HL-60 (cell line): ENCODE measurements around the gene KLHDC3.

Source experiments
- DNase-seq, 2 experiments: peaks; one replicate each; pipeline ENCODE4 v3.0.0-alpha.2; 2010 to 2020; ENCODE audit warnings: low read depth in 1 of 2, low spot score in 1 of 2
- H3K27ac ChIP-seq: fragments of 250-450 bp; sonication (Bioruptor Pico); replicated peaks from 2 replicates; pipeline ENCODE4 v1.5.1; 2020; ENCODE audit warnings: mild to moderate bottlenecking, moderate library complexity
- H3K27me3 ChIP-seq: fragments of 250-450 bp; sonication (Bioruptor Pico); 2 replicates; pipeline ENCODE4 v1.5.1; 2021; ENCODE audit warnings: mild to moderate bottlenecking, moderate library complexity; ENCODE audit not compliant: insufficient read depth, poor library complexity, severe bottlenecking
- H3K4me3 ChIP-seq: replicated peaks from 2 replicates; pipeline ENCODE4 v1.5.1; 2011; ENCODE audit warnings: mild to moderate bottlenecking, control low read depth, low read length; ENCODE audit not compliant: insufficient read depth
- GABPA ChIP-seq: IDR thresholded peaks from 2 replicates; pipeline ENCODE4 v1.6.1; 2012; ENCODE audit warnings: low read depth
- POLR2AphosphoS5 ChIP-seq: IDR thresholded peaks from 2 replicates; pipeline ENCODE4 v1.6.1; 2012; ENCODE audit warnings: low read depth
- SPI1 ChIP-seq: IDR thresholded peaks from 2 replicates; pipeline ENCODE4 v1.6.1; 2012; ENCODE audit warnings: low read depth, mild to moderate bottlenecking, borderline replicate concordance
- TF ChIP-seq, protein P1 (sequence below): IDR thresholded peaks from one replicate; pipeline ENCODE4 v1.5.1; 2011; ENCODE audit warnings: low read length, control low read depth, inconsistent platforms; ENCODE audit not compliant: insufficient read depth
- TF ChIP-seq, protein P2 (sequence below): IDR thresholded peaks from 2 replicates; pipeline ENCODE4 v1.6.1; 2012; ENCODE audit warnings: low read depth; ENCODE audit not compliant: insufficient replicate concordance

The KLHDC3 gene

DNA sequence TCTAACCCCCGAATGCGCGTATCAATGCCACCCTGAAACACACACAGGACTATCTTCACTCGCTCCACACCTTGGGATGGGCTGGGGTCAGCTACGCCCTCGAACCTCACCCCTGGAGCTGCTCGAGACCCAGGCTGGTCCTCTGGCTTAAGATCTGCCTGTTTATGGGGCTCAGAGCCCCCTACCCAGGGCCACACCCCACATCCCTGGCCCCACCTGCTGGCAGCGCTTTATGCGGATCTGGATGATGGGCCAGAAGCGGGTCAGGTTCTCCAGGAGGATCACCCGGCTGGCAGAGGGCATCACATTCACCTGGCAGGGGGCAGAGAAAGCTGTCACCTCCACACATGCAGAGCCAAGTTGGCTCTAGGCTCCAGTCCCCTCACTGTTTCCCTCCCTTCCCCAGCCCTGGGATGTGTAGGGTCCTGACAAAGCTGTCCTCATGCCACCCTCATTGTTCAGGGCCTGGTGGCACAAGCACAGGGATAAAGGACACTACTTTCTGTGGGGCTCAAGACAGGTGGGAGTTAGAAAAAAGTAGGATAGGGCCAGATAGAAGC lies 31.4 kb downstream of the KLHDC3 start:
- TF ChIP-seq, protein P1, sequence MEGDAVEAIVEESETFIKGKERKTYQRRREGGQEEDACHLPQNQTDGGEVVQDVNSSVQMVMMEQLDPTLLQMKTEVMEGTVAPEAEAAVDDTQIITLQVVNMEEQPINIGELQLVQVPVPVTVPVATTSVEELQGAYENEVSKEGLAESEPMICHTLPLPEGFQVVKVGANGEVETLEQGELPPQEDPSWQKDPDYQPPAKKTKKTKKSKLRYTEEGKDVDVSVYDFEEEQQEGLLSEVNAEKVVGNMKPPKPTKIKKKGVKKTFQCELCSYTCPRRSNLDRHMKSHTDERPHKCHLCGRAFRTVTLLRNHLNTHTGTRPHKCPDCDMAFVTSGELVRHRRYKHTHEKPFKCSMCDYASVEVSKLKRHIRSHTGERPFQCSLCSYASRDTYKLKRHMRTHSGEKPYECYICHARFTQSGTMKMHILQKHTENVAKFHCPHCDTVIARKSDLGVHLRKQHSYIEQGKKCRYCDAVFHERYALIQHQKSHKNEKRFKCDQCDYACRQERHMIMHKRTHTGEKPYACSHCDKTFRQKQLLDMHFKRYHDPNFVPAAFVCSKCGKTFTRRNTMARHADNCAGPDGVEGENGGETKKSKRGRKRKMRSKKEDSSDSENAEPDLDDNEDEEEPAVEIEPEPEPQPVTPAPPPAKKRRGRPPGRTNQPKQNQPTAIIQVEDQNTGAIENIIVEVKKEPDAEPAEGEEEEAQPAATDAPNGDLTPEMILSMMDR, result no peak
- no peaks in the 10 kb centered on the region for H3K27me3 ChIP-seq
- no peak overlapping the region for H3K27ac ChIP-seq
- H3K4me3 ChIP-seq, result no peak overlapping the region
- no peak for DNase-seq

DNA sequence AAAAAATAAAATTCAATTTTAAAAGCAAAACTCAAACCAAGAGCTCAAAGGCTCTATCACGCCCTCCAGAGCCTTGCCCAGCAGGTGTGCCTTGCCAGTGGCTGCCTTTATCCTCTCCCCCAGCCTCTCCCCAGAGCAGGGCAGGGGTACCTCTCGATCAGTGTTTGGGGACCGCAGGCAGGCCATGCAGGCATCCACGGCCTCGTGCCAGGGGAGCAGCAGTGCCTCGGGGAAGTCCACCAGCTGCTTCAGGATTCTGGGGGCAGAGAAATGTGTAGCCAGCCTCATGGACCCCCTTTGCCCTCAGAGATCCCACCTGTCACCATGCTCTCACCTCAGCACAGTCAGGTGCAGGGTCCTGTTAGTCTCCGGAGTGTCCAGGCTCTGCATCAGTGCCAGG lies 33.9 kb downstream of the KLHDC3 start:
- H3K4me3 ChIP-seq, result no peak overlapping the region
- no peak overlapping the region for H3K27ac ChIP-seq
- no peak for DNase-seq
- no peaks in the 10 kb centered on the region for H3K27me3 ChIP-seq
- TF ChIP-seq, protein P2, sequence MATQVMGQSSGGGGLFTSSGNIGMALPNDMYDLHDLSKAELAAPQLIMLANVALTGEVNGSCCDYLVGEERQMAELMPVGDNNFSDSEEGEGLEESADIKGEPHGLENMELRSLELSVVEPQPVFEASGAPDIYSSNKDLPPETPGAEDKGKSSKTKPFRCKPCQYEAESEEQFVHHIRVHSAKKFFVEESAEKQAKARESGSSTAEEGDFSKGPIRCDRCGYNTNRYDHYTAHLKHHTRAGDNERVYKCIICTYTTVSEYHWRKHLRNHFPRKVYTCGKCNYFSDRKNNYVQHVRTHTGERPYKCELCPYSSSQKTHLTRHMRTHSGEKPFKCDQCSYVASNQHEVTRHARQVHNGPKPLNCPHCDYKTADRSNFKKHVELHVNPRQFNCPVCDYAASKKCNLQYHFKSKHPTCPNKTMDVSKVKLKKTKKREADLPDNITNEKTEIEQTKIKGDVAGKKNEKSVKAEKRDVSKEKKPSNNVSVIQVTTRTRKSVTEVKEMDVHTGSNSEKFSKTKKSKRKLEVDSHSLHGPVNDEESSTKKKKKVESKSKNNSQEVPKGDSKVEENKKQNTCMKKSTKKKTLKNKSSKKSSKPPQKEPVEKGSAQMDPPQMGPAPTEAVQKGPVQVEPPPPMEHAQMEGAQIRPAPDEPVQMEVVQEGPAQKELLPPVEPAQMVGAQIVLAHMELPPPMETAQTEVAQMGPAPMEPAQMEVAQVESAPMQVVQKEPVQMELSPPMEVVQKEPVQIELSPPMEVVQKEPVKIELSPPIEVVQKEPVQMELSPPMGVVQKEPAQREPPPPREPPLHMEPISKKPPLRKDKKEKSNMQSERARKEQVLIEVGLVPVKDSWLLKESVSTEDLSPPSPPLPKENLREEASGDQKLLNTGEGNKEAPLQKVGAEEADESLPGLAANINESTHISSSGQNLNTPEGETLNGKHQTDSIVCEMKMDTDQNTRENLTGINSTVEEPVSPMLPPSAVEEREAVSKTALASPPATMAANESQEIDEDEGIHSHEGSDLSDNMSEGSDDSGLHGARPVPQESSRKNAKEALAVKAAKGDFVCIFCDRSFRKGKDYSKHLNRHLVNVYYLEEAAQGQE, result no peak
- TF ChIP-seq SPI1 (no peak), POLR2AphosphoS5 (no peak), GABPA (no peak)
- TF ChIP-seq, protein P1, result no peak

DNA sequence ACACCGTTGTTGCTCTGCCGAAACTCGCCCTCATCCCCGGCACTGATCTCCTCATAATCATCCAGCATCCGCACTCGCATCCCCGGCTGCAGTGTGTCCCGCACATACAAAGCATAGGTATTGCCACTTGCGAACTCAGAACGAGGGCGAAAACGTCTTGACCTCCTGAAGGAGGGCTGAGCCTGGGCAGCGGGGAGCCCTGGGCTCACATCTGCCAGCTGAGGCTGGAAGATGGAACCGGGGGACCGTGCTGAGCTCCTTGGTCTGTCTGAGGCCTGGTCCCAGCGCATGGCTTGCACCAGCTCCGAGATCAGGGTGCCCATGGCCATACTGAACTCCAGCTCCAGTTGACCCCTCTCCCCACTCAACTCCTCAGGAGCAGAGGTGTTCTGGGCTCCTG lies 36.9 kb downstream of the KLHDC3 start:
- H3K4me3 ChIP-seq, result no peak overlapping the region
- no peak for DNase-seq
- no peaks in the 10 kb centered on the region for H3K27me3 ChIP-seq
- no peak overlapping the region for H3K27ac ChIP-seq
- TF ChIP-seq SPI1, result no peak
- TF ChIP-seq GABPA, result no peak
- TF ChIP-seq, protein P2, result no peak
- no peak for TF ChIP-seq POLR2AphosphoS5
- TF ChIP-seq, protein P1, result no peak

DNA sequence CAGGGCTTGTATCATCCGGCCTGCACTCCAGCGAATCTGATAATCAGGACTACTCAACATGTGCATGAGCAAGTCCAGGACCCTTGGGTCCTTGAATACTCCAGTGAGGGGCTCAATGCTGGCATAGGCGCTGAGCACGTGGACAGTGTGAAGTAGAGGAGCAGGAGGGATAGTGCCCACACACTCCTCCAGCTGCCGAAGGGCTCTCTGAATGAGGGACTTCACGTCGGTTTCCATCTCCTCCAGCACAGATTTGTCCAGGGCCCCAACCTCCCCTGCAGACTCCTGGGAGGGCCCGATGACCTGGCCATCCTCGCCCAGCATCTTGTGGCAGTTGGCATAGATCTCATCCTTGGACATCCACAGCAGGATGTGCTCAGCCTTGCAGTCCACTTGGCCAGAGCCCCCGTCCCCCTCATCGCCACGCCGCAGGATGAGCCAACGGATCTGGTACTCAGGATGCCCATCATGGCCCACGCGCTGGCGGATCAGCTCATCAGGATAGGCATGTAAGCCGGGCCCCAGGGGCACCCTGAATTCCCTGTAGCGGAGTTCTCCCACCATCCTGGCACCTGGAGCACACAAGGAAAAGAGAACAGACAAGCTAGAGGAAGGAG lies 38.3 kb downstream of the KLHDC3 start:
- DNase-seq, result no peak
- no peak for TF ChIP-seq SPI1
- TF ChIP-seq, protein P2, result no peak
- H3K4me3 ChIP-seq, result no peak overlapping the region
- no peak overlapping the region; the same call in 1 of the 2 replicates for H3K27ac ChIP-seq
- H3K27me3 ChIP-seq, result no peaks in the 10 kb centered on the region
